Neuron (in vitro differentiated cells): Measurements from ENCODE around the gene MYO1A.

Source experiments
- H2AFZ ChIP-seq: one replicate; pipeline ENCODE4 v1.6.1; 2013; ENCODE audit warnings: low read depth, mild to moderate bottlenecking, inconsistent platforms, low read length, moderate library complexity
- H3K27me3 ChIP-seq: one replicate; pipeline ENCODE4 v1.6.1; 2013; ENCODE audit warnings: low read length; ENCODE audit not compliant: insufficient read depth
- H3K36me3 ChIP-seq: one replicate; pipeline ENCODE4 v1.6.1; 2013; ENCODE audit warnings: low read length; ENCODE audit not compliant: insufficient read depth
- H3K4me1 ChIP-seq: one replicate; pipeline ENCODE4 v1.6.1; 2013; ENCODE audit warnings: low read length; ENCODE audit not compliant: insufficient read depth
- H3K4me3 ChIP-seq: 2 replicates; pipeline ENCODE4 v1.5.1; 2013; ENCODE audit warnings: mild to moderate bottlenecking, low read length, moderate library complexity
- H3K9me3 ChIP-seq: one replicate; pipeline ENCODE4 v1.6.1; 2013; ENCODE audit warnings: low read length

The MYO1A gene

GRCh38 chr12:56998316-56998715, 51.6 kb downstream of the MYO1A start:
- no peaks in the 10 kb centered on the region for H3K4me1 ChIP-seq
- no peaks in the 10 kb centered on the region for H3K27me3 ChIP-seq
- H3K4me3 ChIP-seq, result no peak overlapping the region
- peaks cover 58% of the 10 kb centered on the region for H3K36me3 ChIP-seq
- H2AFZ ChIP-seq, result no peak overlapping the region
- H3K9me3 ChIP-seq, result no peaks in the 10 kb centered on the region

GRCh38 chr12:56996793-56997545, 53.0 kb downstream of the MYO1A start:
- peaks cover 44% of the 10 kb centered on the region for H3K36me3 ChIP-seq
- no peak overlapping the region for H2AFZ ChIP-seq
- H3K27me3 ChIP-seq, result no peaks in the 10 kb centered on the region
- no peaks in the 10 kb centered on the region for H3K9me3 ChIP-seq
- H3K4me1 ChIP-seq, result no peaks in the 10 kb centered on the region
- no peak overlapping the region for H3K4me3 ChIP-seq

GRCh38 chr12:56995930-56996496, 53.9 kb downstream of the MYO1A start:
- H3K4me1 ChIP-seq, result no peaks in the 10 kb centered on the region
- no peaks in the 10 kb centered on the region for H3K9me3 ChIP-seq
- peaks cover 36% of the 10 kb centered on the region for H3K36me3 ChIP-seq
- no peaks in the 10 kb centered on the region for H3K27me3 ChIP-seq
- H2AFZ ChIP-seq, result no peak overlapping the region
- no peak overlapping the region for H3K4me3 ChIP-seq

DNA sequence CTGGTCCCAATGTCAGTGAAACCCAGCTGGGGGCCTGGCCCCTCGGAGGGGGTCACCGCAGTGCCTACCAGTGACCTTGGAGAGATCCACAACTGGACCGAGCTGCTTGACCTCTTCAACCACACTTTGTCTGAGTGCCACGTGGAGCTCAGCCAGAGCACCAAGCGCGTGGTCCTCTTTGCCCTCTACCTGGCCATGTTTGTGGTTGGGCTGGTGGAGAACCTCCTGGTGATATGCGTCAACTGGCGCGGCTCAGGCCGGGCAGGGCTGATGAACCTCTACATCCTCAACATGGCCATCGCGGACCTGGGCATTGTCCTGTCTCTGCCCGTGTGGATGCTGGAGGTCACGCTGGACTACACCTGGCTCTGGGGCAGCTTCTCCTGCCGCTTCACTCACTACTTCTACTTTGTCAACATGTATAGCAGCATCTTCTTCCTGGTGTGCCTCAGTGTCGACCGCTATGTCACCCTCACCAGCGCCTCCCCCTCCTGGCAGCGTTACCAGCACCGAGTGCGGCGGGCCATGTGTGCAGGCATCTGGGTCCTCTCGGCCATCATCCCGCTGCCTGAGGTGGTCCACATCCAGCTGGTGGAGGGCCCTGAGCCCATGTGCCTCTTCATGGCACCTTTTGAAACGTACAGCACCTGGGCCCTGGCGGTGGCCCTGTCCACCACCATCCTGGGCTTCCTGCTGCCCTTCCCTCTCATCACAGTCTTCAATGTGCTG, 54.6 kb downstream of the MYO1A start:
- Histone ChIP-seq H3K27me3 (no peaks in the 10 kb centered on the region), H2AFZ (no peak overlapping the region), H3K9me3 (no peaks in the 10 kb centered on the region), H3K4me3 (no peak overlapping the region), H3K36me3 (peaks cover 29% of the 10 kb centered on the region), H3K4me1 (no peaks in the 10 kb centered on the region)

DNA sequence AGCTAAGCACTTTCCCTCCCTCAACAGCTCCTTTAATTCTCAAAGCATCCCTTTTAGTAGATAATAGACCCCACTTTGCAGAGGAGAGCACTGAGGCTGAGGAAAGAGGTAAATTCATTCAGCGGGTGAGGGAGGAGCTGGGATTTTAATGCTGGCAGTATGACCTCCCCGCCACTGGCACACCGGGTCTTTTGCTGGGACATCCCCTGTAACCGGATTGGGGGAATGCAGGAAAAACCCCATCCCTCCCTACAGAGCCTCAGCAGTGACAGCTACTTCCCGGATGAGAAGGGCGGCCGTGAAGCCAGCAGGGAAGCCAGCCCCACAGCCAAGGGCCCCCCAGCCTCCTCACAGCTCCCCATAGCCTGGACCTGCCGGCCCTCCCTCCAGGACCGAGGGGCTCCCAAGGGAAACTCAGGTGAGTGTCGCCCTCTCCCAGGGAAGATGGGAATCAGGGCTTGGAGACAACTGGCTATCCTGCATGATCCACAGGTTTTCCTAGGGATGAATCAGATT, 55.6 kb downstream of the MYO1A start:
- Histone ChIP-seq H3K9me3 (no peaks in the 10 kb centered on the region), H3K27me3 (no peaks in the 10 kb centered on the region), H2AFZ (no peak overlapping the region), H3K36me3 (peaks cover 19% of the 10 kb centered on the region), H3K4me3 (no peak overlapping the region), H3K4me1 (no peaks in the 10 kb centered on the region)

GRCh38 chr12:56993346-56993745, 56.6 kb downstream of the MYO1A start:
- H3K4me1 ChIP-seq, result no peaks in the 10 kb centered on the region
- peaks cover 11% of the 10 kb centered on the region for H3K36me3 ChIP-seq
- no peak overlapping the region for H2AFZ ChIP-seq
- no peak overlapping the region for H3K4me3 ChIP-seq
- no peaks in the 10 kb centered on the region for H3K9me3 ChIP-seq
- no peaks in the 10 kb centered on the region for H3K27me3 ChIP-seq

DNA sequence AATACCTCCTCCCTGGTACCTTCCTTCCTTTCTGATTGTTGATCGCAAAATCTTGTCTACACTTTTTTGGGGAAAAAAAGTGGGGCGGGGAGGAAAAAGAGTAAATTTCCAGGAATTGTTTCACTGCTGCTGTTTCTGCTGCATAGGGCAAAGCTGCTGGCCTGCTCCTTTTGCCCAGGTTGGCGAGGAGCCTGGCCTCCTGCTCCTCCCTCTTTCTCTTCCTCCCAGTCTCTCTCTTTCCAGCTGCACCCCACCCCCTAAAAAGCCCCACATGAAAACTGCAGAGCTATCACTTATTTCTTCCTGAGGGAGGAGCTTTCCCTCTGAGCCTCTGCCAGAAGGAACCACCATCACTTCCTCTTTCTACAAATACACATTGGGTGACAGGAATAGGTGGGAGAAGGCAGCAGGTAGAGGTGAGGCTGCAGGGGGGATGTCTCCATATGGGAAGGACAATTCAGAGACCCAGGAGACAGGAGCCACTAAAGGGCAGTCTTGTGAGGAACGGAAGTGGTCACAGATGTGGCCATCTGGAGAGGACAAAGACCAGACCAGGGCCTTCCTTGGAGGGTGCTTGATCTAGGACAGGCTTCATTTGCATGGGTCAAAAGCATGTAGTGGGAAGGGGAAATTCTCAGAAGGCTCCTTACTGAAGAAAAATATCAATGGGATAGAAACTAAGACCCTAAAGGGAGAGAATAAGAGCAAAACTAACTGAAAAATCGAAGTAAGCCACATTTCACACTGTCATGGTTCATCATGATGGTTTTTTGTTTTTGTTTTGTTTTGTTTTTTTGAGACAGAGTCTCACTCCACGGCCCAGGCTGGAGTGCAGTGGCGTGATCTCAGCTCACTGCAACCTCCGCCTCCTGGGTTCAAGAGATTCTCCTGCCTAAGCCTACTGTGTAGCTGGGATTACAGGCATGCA, 58.3 kb downstream of the MYO1A start:
- Histone ChIP-seq H3K4me1 (no peaks in the 10 kb centered on the region), H3K36me3 (peaks cover 7% of the 10 kb centered on the region), H2AFZ (no peak overlapping the region), H3K9me3 (no peaks in the 10 kb centered on the region), H3K27me3 (no peaks in the 10 kb centered on the region), H3K4me3 (no peak overlapping the region)

DNA sequence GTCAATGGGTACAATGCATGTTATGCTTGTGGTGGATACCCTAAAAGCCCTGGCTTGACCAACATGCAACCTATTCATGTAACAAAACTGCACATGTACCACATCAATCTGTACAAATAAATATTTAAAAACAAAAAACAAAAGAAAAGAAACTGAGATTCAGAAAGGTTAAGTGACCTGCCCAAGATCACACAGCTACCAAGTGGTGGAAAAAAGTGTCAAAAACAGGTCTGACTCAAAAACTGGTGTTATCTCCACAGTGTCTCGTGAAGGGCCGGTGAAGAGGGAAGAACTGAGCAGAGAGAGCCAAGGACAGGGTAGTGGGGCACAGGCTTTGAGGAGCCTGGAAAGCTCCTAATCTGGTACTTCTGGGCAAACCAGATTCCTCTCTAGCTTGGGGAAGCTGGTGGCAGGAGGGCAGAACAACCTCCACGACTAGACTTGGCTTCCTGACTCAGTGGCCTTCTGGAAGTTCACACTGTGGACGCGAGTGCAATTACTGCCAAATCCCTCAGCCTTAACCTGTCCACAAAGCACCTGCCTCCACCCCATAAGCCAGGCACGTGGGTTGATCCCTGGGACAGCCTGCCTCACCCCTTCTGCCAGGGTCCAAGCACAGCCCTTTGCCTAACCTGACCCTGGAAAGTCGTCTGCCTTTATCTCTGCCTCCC, 59.1 kb downstream of the MYO1A start:
- peaks cover 4% of the 10 kb centered on the region for H3K36me3 ChIP-seq
- H3K27me3 ChIP-seq, result no peaks in the 10 kb centered on the region
- no peak overlapping the region for H3K4me3 ChIP-seq
- H3K4me1 ChIP-seq, result no peaks in the 10 kb centered on the region
- no peak overlapping the region for H2AFZ ChIP-seq
- H3K9me3 ChIP-seq, result no peaks in the 10 kb centered on the region

DNA sequence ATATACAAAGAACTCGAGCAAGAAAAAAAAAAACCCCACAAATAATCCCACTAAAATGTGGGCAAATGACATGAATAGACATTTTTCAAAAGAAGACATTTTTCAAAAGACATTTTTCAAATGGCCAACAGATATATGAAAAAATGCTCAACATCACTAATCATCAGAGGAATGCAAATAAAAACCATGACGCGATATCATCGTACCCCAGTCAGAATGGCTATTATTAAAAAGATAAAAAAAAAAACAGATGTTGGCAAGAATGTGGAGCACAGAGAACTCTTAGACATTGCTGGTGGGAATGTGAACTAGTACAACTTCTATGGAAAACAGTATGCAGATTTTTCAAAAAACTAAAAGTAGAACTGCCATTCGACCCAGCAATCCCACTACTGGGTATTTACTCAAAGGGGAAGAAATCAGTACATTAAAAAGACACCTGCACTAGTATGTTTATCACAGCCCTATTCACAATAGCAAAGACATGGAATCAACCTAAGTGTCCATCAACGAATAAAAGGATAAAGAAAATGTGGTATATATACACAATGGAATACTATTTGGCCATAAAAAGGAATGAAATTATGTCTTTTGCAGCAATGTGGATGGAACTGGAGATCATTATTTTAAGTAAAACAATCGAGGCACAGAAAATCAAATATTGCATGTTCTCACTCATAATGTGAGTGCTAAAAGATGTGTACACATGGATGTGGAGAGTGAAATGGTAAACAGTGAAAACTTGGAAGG, 59.9 kb downstream of the MYO1A start:
- Histone ChIP-seq H2AFZ (no peak overlapping the region), H3K9me3 (no peaks in the 10 kb centered on the region), H3K36me3 (no peaks in the 10 kb centered on the region), H3K27me3 (no peaks in the 10 kb centered on the region), H3K4me3 (no peak overlapping the region), H3K4me1 (no peaks in the 10 kb centered on the region)

- H3K36me3 ChIP-seq, result no peaks in the 10 kb centered on the region
- H2AFZ ChIP-seq, result no peak overlapping the region
- H3K9me3 ChIP-seq, result no peaks in the 10 kb centered on the region
- no peaks in the 10 kb centered on the region for H3K4me1 ChIP-seq
- H3K4me3 ChIP-seq, result no peak overlapping the region
- H3K27me3 ChIP-seq, result no peaks in the 10 kb centered on the region
Observed at GRCh38 chr12:56988207-56988739, 61.7 kb downstream of the MYO1A start.

DNA sequence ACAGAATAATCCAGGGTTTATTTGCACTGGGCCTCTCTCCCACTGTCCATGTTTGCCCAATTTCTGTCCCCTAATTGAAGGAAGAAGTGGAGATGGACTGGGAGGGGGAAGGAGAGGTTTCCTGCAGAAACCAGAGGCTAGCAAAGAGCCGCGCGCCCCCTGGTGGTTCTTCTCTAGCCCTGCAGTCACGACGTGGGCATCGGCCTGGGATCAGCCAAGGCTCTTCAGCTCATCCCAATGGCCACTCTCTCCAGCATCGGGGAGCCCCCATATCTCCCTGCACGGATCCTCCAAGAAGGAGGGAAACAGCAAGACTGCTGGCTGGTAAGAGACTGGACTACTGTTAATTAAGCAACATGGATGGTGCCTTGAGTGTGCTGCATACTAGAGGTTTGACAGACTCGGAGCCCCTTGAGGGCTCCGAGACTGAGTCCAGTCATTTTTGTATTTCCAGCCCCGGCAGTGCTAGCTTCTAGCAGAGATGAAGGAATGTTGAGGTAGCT, 62.3 kb downstream of the MYO1A start:
- H3K36me3 ChIP-seq, result no peaks in the 10 kb centered on the region
- H3K9me3 ChIP-seq, result no peaks in the 10 kb centered on the region
- H3K27me3 ChIP-seq, result no peaks in the 10 kb centered on the region
- H3K4me3 ChIP-seq, result no peak overlapping the region
- H3K4me1 ChIP-seq, result no peaks in the 10 kb centered on the region
- H2AFZ ChIP-seq, result no peak overlapping the region
